NCI-H69 (cell line): ENCODE measurements around the gene GMCL1.
"Not testable (repeated sequence)": the region's sequence is repeated elsewhere in the genome, so short reads cannot be mapped to it uniquely, and the experiment has no call there.

Source experiments
- DNase-seq: peaks from one replicate; lab custom pipeline; 2025; lab: John Stamatoyannopoulos, UW

Gene GMCL1

GRCh38 chr2:69829256-69830044 is at the start of gene GMCL1:
Gene GMCL1, plus strand, starts transcription at chr2:69829660. Its CDS starts 233 bp downstream, at chr2:69829893.
- DNase-seq = peak; percentile 94

GRCh38 chr2:69780921-69781320 is 48.5 kb upstream of the GMCL1 start:
- DNase-seq = peak; percentile 25

- DNase-seq = peak; percentile 86
These were observed 47.9 kb upstream of the GMCL1 start for GRCh38 chr2:69781321-69782248.

GRCh38 chr2:69784228-69784627 is 45.2 kb upstream of the GMCL1 start:
- DNase-seq = no peak

GRCh38 chr2:69785358-69785757 is 44.1 kb upstream of the GMCL1 start:
- no peak for DNase-seq

- no peak for DNase-seq
These were observed 43.4 kb upstream of the GMCL1 start for GRCh38 chr2:69786052-69786560.

- DNase-seq = no peak
These were observed 40.2 kb upstream of the GMCL1 start for GRCh38 chr2:69789175-69789721.

GRCh38 chr2:69789772-69790600 is 39.5 kb upstream of the GMCL1 start:
- DNase-seq = no peak

GRCh38 chr2:69790601-69790959 is 38.9 kb upstream of the GMCL1 start:
- DNase-seq = peak; percentile 2

GRCh38 chr2:69791045-69791444 is 38.4 kb upstream of the GMCL1 start:
- peak; percentile 50 for DNase-seq

- no peak for DNase-seq
These were observed 33.3 kb upstream of the GMCL1 start for GRCh38 chr2:69796174-69796573.

- DNase-seq = no peak
These were observed 32.2 kb upstream of the GMCL1 start for GRCh38 chr2:69797235-69797634.

- DNase-seq = no peak
These were observed 31.6 kb upstream of the GMCL1 start for GRCh38 chr2:69797836-69798289.

GRCh38 chr2:69798290-69798908 is 31.1 kb upstream of the GMCL1 start:
- no peak for DNase-seq

- no peak for DNase-seq
These were observed 30.4 kb upstream of the GMCL1 start for GRCh38 chr2:69798909-69799526.

GRCh38 chr2:69801745-69802290 is 27.6 kb upstream of the GMCL1 start:
- DNase-seq = peak; percentile 82

- DNase-seq = not testable (repeated sequence)
These were observed 26.6 kb upstream of the GMCL1 start for GRCh38 chr2:69802781-69803367.

- DNase-seq = no peak
These were observed 25.0 kb upstream of the GMCL1 start for GRCh38 chr2:69804416-69804815.

GRCh38 chr2:69805887-69806286 is 23.6 kb upstream of the GMCL1 start:
- no peak for DNase-seq
